NCI-H82 treated with DMSO at 0.1 percent for 48 hours (cell line): ENCODE data around the gene TMPRSS3.

Experiments used
- DNase-seq: peaks from one replicate; lab custom pipeline; 2025; ENCODE audit not compliant: unreplicated experiment; lab: John Stamatoyannopoulos, UW

TMPRSS3 gene

DNA sequence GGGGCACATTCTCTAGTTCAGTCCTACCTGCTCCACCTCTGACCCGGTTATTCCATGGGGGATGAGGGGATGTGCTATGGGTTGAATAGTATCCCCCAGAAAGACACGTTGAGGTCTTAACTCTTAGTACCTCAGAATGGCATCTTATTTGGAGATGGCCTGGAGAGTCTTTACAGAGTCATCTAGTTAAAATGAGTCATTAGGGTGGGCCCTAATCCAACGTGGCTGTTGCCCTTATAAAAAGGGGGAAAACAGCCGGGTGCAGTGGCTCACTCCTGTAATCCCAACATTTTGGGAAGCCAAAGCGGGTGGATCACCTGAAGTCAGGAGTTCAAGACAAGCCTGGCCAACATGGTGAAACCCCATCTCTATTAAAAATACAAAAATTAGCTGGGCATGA lies 5.7 kb downstream of the TMPRSS3 start:
- no peak for DNase-seq

DNA sequence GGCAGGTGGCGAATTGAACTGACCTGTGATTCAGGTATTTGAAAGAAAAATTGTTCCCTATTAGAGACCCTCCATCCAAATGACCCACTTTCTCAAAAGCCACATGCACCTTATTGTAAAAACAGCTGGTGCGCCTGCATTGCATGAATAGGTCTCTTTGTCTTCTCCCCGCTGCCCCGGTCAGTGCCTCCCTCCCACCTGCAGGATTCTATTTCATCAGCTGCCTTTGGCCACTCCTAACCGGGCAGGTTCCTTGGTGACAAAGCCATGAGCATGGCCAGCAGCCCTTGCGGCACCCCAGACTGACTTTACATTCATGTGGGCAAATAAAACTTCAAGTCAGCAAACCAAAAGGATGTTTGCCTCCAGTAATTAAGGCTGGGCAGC lies 6.4 kb downstream of the TMPRSS3 start:
- DNase-seq, result no peak

DNA sequence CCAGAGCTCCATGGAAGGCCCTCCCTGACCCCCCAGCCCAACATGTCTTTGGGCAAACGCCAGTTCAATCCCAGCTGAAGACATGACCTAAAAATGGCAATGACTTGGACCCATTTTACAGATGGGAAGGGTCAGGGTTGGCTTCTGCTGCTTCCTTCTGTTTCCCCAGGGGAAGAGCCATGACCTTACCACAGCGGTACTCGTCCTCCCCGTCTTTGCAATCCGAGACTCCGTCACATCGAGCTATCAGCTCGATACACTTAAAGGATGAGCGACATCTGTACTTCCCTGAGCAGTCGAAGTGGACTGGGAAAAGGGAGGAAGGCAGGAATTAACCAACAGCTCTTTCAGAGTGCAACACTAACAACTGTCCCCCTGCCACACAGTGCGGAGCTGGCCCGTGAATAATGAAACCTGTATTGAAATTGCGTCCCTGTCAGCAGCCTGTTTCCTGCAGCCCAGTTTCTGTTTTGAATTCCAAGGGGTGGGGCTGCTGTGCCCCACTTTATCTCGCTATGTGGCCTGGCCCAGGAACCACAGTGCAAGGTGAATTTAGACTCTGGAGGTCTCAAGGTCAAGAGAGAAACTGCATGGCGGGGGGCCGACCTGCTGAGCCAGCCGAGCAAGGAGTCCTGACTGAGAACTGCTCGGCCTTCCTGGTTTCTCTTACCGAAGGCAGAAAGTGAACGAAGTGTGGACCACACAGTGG lies 7.0 kb downstream of the TMPRSS3 start:
- no peak for DNase-seq

GRCh38 chr21:42387843-42388340 lies 8.0 kb downstream of the TMPRSS3 start:
- DNase-seq, result no peak

- DNase-seq, result no peak
Observed at GRCh38 chr21:42387164-42387563, 8.7 kb downstream of the TMPRSS3 start.

GRCh38 chr21:42386034-42386591 lies 9.7 kb downstream of the TMPRSS3 start:
- DNase-seq, result no peak

- DNase-seq, result no peak
Observed at GRCh38 chr21:42385619-42386018, 10.2 kb downstream of the TMPRSS3 start.

GRCh38 chr21:42384989-42385388 lies 10.9 kb downstream of the TMPRSS3 start:
- DNase-seq, result no peak

- no peak for DNase-seq
Observed at GRCh38 chr21:42384156-42384945, 11.5 kb downstream of the TMPRSS3 start.

GRCh38 chr21:42383331-42383730 lies 12.5 kb downstream of the TMPRSS3 start:
- DNase-seq, result no peak

DNA sequence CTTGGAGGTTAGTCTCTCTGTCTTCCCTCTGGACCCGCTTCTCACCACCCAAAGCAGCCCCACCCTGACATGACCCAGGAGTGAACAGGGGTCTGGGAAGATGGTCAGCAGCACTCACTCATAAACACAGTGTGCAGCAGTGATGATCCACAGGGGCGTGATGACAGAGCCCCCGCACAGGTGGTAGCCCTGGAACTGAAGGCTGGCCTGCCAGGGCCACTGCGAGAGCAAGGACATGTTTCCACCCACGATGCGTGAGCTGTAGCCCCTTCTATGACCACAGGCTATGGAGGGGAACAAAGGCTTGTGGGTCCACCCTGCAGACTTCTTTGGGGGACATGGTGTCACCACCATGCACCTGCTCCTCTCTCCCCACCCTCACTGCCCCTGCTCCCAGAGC lies 12.9 kb downstream of the TMPRSS3 start:
- DNase-seq, result no peak

DNA sequence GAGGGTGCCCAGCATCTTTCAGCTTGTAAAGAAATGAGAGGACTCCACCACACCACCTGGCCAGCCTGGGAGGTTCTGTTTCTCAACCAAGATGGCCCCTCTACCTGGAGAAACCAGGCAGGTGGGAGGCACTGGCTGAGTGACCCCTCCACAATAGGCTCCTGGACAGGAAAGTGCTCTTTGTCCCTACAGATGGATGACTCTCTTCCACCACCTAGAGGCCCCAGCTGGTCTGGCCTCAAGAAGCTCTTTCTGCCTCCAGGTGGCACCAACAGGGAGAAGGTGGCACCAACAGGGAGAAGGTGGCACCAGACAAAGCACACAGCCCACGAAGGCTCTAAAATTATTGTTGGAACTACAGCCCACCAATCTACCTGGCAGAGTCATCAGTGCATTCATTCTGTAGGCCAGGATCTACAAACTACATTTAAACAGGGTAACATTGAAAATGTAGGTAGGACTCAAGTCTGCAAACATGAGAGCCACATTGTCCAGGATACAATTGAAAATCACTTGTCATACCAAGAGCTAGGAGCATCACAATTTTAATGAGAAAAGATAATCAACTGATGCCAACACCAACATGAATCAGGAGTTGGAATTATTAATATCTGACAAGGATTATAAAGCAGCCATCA lies 14.4 kb downstream of the TMPRSS3 start:
- DNase-seq, result no peak

DNA sequence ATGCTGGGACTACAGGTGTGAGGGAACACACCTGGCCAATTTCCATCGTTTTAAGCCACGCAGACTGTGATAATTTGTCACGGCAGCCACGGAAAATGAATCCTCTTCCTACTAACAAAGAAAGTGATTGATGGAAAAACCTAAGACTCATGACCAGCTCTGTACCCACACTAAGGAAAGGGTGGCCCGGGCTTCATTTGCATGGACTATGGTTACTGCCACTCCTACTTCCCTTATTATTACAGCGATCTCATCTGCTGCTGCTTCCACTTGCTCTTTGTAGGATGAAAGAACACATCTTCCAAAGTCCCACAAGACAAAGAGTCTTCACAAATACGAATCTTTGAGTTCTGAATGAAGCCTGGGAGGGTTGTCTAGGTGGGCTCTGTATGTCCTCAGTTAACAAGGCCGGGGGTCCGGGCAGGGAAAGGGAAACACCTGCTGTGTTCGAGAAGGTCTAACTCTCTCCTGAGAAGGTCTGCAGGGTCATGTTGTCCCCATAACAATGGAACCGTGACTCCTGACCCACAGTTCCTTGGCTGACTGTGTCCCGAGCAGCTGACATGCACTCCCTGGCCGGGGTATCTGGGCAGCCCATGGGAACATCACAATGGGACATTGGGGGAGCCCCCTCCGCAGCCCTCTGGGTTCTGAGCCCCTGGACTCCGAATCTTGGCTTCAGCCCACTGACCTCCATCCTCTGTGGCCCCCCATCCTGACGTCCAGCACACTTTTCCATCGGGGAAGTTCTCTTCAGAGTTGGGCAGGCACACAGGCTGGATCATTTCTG lies 16.2 kb downstream of the TMPRSS3 start:
- no peak for DNase-seq

DNA sequence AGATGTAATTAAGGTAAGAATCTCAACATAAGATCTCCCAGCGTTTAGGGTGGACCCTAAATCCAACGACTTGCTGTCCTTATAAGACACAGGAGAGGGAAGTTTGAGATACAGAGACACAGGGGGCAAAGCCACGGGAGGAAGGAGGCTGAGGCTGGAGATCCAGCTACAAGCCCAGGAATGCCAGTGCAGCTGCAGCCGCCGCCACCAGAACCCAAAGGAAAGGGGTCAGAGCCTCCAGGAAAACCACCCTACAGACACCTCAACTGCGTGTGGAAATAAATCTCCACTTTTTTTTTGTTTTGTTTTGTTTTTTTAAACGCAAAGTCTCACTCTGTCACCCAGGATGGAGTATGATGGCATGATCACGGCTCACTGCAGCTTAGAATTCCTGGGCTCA lies 17.4 kb downstream of the TMPRSS3 start:
- no peak for DNase-seq

DNA sequence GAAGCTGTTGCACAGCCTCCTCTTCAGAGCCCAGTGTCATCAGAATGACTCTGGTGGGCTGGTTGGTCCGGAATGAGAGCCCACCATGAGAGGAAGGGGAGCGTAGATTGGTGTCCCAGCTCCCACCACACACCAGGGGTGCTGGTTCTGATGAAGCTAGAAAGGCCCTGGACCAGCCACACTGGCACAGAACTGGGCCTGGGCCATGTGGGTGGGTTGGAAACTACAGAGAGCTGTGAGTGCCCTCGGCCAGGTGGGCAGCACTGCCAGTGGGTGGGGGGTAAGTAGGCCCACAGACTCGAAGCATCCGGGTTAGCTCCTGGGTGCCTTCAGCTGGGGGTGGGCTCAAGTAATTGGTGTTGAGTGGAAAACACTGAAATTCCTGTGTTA lies 17.9 kb downstream of the TMPRSS3 start:
- no peak for DNase-seq

- DNase-seq, result no peak
Observed at GRCh38 chr21:42377211-42377950, 18.5 kb downstream of the TMPRSS3 start.

- no peak for DNase-seq
Observed at GRCh38 chr21:42376338-42376982, 19.4 kb downstream of the TMPRSS3 start.

GRCh38 chr21:42375966-42376337 lies 19.9 kb downstream of the TMPRSS3 start:
- DNase-seq, result no peak

- no peak for DNase-seq
Observed at GRCh38 chr21:42375506-42375905, 20.3 kb downstream of the TMPRSS3 start.
